HUES64 (cell line): ENCODE results near the gene AKIRIN2.

Experiments used
- H3K27ac ChIP-seq: 2 replicates; pipeline ENCODE4 v1.7.0; 2013; ENCODE audit warnings: low read depth, low read length, inconsistent platforms
- H3K27me3 ChIP-seq: 2 replicates; pipeline ENCODE4 v1.6.1; 2013; ENCODE audit warnings: mild to moderate bottlenecking, low read length; ENCODE audit not compliant: insufficient read depth
- H3K36me3 ChIP-seq: 2 replicates; pipeline ENCODE4 v1.6.1; 2013; ENCODE audit warnings: mild to moderate bottlenecking, low read length; ENCODE audit not compliant: insufficient read depth
- H3K4me1 ChIP-seq: 2 replicates; pipeline ENCODE4 v1.6.1; 2013; ENCODE audit warnings: mild to moderate bottlenecking, low read length, moderate library complexity; ENCODE audit not compliant: insufficient read depth
- H3K4me3 ChIP-seq: 2 replicates; pipeline ENCODE4 v1.5.1; 2013; ENCODE audit warnings: mild to moderate bottlenecking, low read length, moderate library complexity
- H3K9ac ChIP-seq: 2 replicates; pipeline ENCODE4 v1.6.1; 2013; ENCODE audit warnings: mild to moderate bottlenecking, low read depth, low read length
- H3K9me3 ChIP-seq: 2 replicates; pipeline ENCODE4 v1.6.1; 2013; ENCODE audit warnings: low read depth, low read length; ENCODE audit not compliant: insufficient read depth
- WGBS: fragments of 150-250, 120-280 bp; methylation state at CpG from one replicate; pipeline ENCODE4 v1.1.7; 2013; ENCODE audit warnings: missing lambda C conversion rate; 5-methylcytosine and 5-hydroxymethylcytosine counted together

The AKIRIN2 gene

DNA sequence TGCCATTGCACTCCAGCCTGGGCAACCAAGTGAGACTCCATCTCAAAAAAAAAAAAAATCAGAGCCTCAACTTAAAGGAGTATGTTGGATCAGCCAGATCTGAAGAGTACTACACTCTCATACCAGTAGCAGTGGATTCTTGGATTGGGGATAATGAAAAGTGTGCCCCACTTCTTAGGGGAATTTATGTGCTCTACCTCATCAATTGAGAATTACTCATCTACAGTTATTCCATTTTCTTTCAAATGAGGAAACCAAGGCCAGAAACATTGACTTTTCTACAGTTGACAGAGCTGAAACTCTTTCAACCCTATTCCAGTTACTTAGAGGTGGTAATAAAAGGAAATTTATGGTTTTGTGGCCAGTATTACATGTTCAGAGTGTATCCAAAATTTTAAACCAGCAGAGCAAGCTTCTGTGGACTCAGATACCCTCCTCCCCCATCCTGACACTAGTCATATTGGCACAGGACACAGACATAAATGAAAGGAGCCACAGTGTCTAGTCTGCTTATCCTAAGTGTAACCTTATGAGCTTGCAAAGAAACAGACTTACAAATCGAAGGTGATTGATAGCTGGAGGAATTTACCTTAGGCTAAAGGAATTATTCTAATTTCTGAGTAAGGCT lies 60.9 kb downstream of the AKIRIN2 start:
- peaks cover 9% of the 10 kb centered on the region for H3K4me1 ChIP-seq
- no peak overlapping the region for H3K4me3 ChIP-seq
- no peaks in the 10 kb centered on the region for H3K9me3 ChIP-seq
- no peak overlapping the region for H3K27ac ChIP-seq
- H3K36me3 ChIP-seq = peaks cover 53% of the 10 kb centered on the region
- 100% methylated on average over 1 of the region's 1 CpG for WGBS
- no peaks in the 10 kb centered on the region for H3K27me3 ChIP-seq
- no peak overlapping the region for H3K9ac ChIP-seq

DNA sequence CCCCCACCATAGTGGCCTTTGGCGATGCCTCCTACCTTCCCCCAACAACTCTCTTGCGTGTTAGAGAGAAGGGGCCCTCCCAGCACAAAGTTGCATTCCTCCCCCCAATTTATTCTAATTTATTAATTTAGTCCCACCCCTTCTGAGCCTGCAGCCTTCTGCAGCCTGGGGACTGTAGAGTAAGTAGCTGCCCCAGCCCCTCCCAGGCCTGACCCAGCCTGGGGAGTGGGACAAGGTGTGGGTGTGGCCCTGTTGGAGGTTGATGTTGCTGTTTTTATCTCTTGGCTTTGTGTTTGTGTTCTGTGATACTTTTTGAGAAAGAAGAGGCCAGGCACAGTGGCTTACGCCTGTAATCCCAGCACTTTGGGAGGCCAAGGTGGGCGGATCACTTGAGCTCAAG lies 62.7 kb downstream of the AKIRIN2 start:
- 96% methylated on average over 4 of the region's 4 CpGs for WGBS
- no peak overlapping the region for H3K27ac ChIP-seq
- H3K9ac ChIP-seq = no peak overlapping the region
- H3K27me3 ChIP-seq = no peaks in the 10 kb centered on the region
- peaks cover 9% of the 10 kb centered on the region for H3K4me1 ChIP-seq
- H3K9me3 ChIP-seq = no peaks in the 10 kb centered on the region
- peaks cover 65% of the 10 kb centered on the region for H3K36me3 ChIP-seq
- H3K4me3 ChIP-seq = no peak overlapping the region

- WGBS = no CpG with 5 or more reads among the region's 1 CpG
- peaks cover 3% of the 10 kb centered on the region; the same call in 1 of the 2 replicates for H3K4me1 ChIP-seq
- H3K9me3 ChIP-seq = no peaks in the 10 kb centered on the region
- H3K27me3 ChIP-seq = no peaks in the 10 kb centered on the region
- no peak overlapping the region for H3K9ac ChIP-seq
- H3K4me3 ChIP-seq = no peak overlapping the region
- H3K27ac ChIP-seq = no peak overlapping the region
- H3K36me3 ChIP-seq = peaks cover 79% of the 10 kb centered on the region
Observed at GRCh38 chr6:87637106-87637505, 64.9 kb downstream of the AKIRIN2 start.

- Histone ChIP-seq H3K27ac (no peak overlapping the region), H3K27me3 (no peaks in the 10 kb centered on the region), H3K4me3 (no peak overlapping the region), H3K9ac (no peak overlapping the region), H3K9me3 (no peaks in the 10 kb centered on the region), H3K36me3 (peaks cover 76% of the 10 kb centered on the region), H3K4me1 (peaks cover 3% of the 10 kb centered on the region; the same call in 1 of the 2 replicates)
- WGBS = 100% methylated on average over 1 of the region's 1 CpG
Observed at GRCh38 chr6:87636315-87636714, 65.7 kb downstream of the AKIRIN2 start.

DNA sequence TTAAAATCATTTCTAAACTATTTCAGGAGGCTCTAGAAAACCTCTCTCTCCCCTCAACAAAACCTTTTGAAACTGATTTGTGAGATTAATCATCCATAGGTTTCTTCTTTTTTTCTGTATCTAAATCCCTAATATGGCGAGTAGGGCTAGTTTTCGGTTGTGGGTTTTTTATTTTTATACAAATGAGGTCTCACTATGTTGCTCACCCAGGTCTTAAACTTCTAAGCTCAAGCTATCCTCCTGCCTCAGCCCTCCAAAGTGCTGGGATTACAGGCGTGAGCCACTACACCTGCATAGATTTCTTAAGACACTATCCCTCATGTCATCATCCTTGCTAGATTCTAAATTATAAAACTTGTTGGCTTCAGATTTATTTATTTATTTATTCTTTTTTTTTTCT lies 68.2 kb downstream of the AKIRIN2 start:
- WGBS = 33% methylated on average over 1 of the region's 3 CpGs
- Histone ChIP-seq H3K4me3 (no peak overlapping the region), H3K27ac (no peak overlapping the region), H3K4me1 (no peaks in the 10 kb centered on the region), H3K9ac (no peak overlapping the region), H3K27me3 (no peaks in the 10 kb centered on the region), H3K9me3 (no peaks in the 10 kb centered on the region), H3K36me3 (peaks cover 79% of the 10 kb centered on the region)

- H3K9ac ChIP-seq = no peak overlapping the region
- H3K27ac ChIP-seq = no peak overlapping the region
- H3K4me1 ChIP-seq = no peaks in the 10 kb centered on the region
- H3K9me3 ChIP-seq = no peaks in the 10 kb centered on the region
- peaks cover 61% of the 10 kb centered on the region for H3K36me3 ChIP-seq
- 92% methylated on average over 1 of the region's 1 CpG for WGBS
- no peaks in the 10 kb centered on the region for H3K27me3 ChIP-seq
- no peak overlapping the region for H3K4me3 ChIP-seq
Observed at GRCh38 chr6:87630746-87631145, 71.3 kb downstream of the AKIRIN2 start.

DNA sequence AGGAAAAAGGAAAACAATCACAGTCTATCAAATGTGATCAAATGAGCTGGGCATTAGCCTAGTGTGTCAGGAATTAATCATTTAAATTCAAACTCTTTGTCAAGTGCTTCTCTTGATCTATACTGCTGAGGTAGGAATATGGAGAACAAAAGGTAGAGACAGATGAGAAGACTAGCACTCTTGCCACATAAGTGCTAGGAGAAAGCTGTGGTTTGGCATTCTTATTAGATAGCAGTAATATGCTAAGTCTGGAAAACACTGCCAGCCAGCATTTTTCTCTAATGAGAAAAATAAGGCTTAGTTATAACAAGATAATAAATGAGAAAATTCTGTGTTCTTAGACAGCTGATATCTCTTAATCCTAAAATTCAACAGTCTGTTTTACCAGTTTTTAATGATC lies 73.2 kb downstream of the AKIRIN2 start:
- peaks cover 53% of the 10 kb centered on the region for H3K36me3 ChIP-seq
- no peak overlapping the region for H3K9ac ChIP-seq
- H3K9me3 ChIP-seq = no peaks in the 10 kb centered on the region
- H3K27ac ChIP-seq = no peak overlapping the region
- H3K4me1 ChIP-seq = no peaks in the 10 kb centered on the region
- H3K27me3 ChIP-seq = no peaks in the 10 kb centered on the region
- no peak overlapping the region for H3K4me3 ChIP-seq

DNA sequence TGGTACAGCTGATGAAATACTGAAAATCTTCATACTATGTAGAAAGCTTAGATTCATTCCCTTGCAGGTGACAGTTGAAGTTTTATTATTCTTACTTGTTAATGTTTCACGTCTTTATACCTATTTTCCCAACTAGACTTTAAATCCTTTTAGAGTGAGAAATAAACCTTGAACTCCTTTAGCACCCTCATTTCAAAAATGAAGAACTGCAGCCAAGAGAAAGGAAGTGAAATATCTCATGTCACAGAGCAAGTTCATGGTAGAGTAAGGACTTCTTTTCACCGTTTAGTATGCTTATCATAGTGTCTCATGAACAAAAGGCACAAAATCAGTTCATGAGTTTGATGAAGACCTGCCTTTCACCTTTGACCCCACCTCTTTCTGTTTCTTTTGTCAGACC lies 73.6 kb downstream of the AKIRIN2 start:
- H3K4me1 ChIP-seq = no peaks in the 10 kb centered on the region
- no peaks in the 10 kb centered on the region for H3K27me3 ChIP-seq
- no peak overlapping the region for H3K27ac ChIP-seq
- WGBS = 100% methylated on average over 1 of the region's 2 CpGs
- H3K9ac ChIP-seq = no peak overlapping the region
- no peak overlapping the region for H3K4me3 ChIP-seq
- peaks cover 57% of the 10 kb centered on the region for H3K36me3 ChIP-seq
- no peaks in the 10 kb centered on the region for H3K9me3 ChIP-seq
